HCT116 (cell line): ENCODE data around the gene TK2.

Experiments used
- EGR1 ChIP-seq: IDR thresholded peaks from 2 replicates; pipeline ENCODE4 v1.6.1; 2012; ENCODE audit warnings: low read depth
- EZH2 ChIP-seq: fragments of 200-600 bp; sonication (generic); IDR thresholded peaks from 2 replicates; pipeline ENCODE4 v1.6.1; 2017; ENCODE audit warnings: antibody characterized with exemption, mixed run types
- EZH2phosphoT487 ChIP-seq: fragments of 200-600 bp; IDR thresholded peaks from 2 replicates; pipeline ENCODE4 v1.6.1; 2018; ENCODE audit warnings: antibody characterized with exemption, borderline replicate concordance
- FOSL1 ChIP-seq: IDR thresholded peaks from 2 replicates; pipeline ENCODE4 v1.6.1; 2012; ENCODE audit warnings: low read depth
- JUND ChIP-seq: IDR thresholded peaks from 2 replicates; pipeline ENCODE4 v1.6.1; 2012
- MAX ChIP-seq: IDR thresholded peaks from 2 replicates; pipeline ENCODE4 v1.6.1; 2012
- POLR2A ChIP-seq: IDR thresholded peaks from 2 replicates; pipeline ENCODE4 v1.7.0; 2011; ENCODE audit warnings: borderline replicate concordance; ENCODE audit not compliant: insufficient read depth, insufficient read length; ENCODE audit errors: extremely low read depth
- POLR2AphosphoS5 ChIP-seq: IDR thresholded peaks from 2 replicates; pipeline ENCODE4 v1.6.1; 2011; ENCODE audit warnings: mild to moderate bottlenecking, low read depth, low read length, moderate library complexity
- RAD21 ChIP-seq: IDR thresholded peaks from 2 replicates; pipeline ENCODE4 v1.6.1; 2012; ENCODE audit warnings: low read depth, mild to moderate bottlenecking
- SRF ChIP-seq: IDR thresholded peaks from 2 replicates; pipeline ENCODE4 v1.6.1; 2012; ENCODE audit warnings: low read depth
- YY1 ChIP-seq: IDR thresholded peaks from 2 replicates; pipeline ENCODE4 v1.6.1; 2011; ENCODE audit warnings: low read length, low read depth, moderate library complexity, mild to moderate bottlenecking; ENCODE audit not compliant: insufficient replicate concordance; ENCODE audit errors: extremely low read depth
- ZFX ChIP-seq: fragments of 450-650 bp; IDR thresholded peaks from 2 replicates; pipeline ENCODE4 v1.6.1; 2017
- ZNF274 ChIP-seq: fragments of 200-500 bp; sonication (Bioruptor generic); IDR thresholded peaks from 2 replicates; pipeline ENCODE4 v1.6.1; 2014; ENCODE audit warnings: mild to moderate bottlenecking, low read depth, low read length, inconsistent platforms
- TF ChIP-seq, protein P1 (sequence below), 3 experiments: fragments of 200-600 bp in 1 of 3; sonication (generic) in 1 of 3; IDR thresholded peaks in 2 of 3; conservative IDR thresholded peaks in 1 of 3; 2 replicates each; pipeline ENCODE4 v1.5.1; 2012 to 2017; ENCODE audit warnings: low read depth in 2 of 3, low read length in 2 of 3, antibody characterized with exemption in 1 of 3, borderline replicate concordance in 1 of 3, control low read depth in 1 of 3, mild to moderate bottlenecking in 1 of 3, mixed read lengths in 1 of 3, mixed run types in 1 of 3, moderate library complexity in 1 of 3; ENCODE audit not compliant: insufficient read depth in 1 of 3

- TF ChIP-seq, protein P1, sequence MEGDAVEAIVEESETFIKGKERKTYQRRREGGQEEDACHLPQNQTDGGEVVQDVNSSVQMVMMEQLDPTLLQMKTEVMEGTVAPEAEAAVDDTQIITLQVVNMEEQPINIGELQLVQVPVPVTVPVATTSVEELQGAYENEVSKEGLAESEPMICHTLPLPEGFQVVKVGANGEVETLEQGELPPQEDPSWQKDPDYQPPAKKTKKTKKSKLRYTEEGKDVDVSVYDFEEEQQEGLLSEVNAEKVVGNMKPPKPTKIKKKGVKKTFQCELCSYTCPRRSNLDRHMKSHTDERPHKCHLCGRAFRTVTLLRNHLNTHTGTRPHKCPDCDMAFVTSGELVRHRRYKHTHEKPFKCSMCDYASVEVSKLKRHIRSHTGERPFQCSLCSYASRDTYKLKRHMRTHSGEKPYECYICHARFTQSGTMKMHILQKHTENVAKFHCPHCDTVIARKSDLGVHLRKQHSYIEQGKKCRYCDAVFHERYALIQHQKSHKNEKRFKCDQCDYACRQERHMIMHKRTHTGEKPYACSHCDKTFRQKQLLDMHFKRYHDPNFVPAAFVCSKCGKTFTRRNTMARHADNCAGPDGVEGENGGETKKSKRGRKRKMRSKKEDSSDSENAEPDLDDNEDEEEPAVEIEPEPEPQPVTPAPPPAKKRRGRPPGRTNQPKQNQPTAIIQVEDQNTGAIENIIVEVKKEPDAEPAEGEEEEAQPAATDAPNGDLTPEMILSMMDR (IDR thresholded peaks at IDR 0.05 in 2 of 3, conservative IDR thresholded peaks at IDR 0.05 in 1 of 3; ENCODE audit: borderline replicate concordance in 1 of 3, insufficient read depth in 1 of 3, low read depth in 2 of 3, low read length in 2 of 3), result no peak
- TF ChIP-seq SRF (no peak), JUND (no peak), EGR1 (no peak), YY1 (no peak), ZNF274 (no peak), POLR2A (no peak), MAX (no peak), ZFX (no peak), EZH2phosphoT487 (no peak), RAD21 (no peak), POLR2AphosphoS5 (no peak), FOSL1 (no peak), EZH2 (no peak)
These were observed 44.8 kb upstream of the TK2 start for GRCh38 chr16:66594739-66595138.
